ENCODE results near the gene CFAP20DC. TPM values are rescaled to one million over a fixed set of nuclear protein-coding genes. Genes with fewer than 3 reads are reported as not detected.
"Not testable (repeated sequence)": the region's sequence is repeated elsewhere in the genome, so short reads cannot be mapped to it uniquely, and the experiment has no call there.

Gene CFAP20DC
- total RNA-seq (2014; rRNA removed; shearing (Covaris generic)): 11.4 and 14.2 TPM in 2 replicates
- 4.9 and 7.4 TPM in 2 replicates for polyA plus RNA-seq (2016; fragmentation: Nextera tagmentation; extraction: Ambion mirVana)
- long read RNA-seq, partial matches to known transcripts: 2 of 6 reads
- long read RNA-seq, other reads (novel, unspliced or antisense): 4 of 6 reads

DNA sequence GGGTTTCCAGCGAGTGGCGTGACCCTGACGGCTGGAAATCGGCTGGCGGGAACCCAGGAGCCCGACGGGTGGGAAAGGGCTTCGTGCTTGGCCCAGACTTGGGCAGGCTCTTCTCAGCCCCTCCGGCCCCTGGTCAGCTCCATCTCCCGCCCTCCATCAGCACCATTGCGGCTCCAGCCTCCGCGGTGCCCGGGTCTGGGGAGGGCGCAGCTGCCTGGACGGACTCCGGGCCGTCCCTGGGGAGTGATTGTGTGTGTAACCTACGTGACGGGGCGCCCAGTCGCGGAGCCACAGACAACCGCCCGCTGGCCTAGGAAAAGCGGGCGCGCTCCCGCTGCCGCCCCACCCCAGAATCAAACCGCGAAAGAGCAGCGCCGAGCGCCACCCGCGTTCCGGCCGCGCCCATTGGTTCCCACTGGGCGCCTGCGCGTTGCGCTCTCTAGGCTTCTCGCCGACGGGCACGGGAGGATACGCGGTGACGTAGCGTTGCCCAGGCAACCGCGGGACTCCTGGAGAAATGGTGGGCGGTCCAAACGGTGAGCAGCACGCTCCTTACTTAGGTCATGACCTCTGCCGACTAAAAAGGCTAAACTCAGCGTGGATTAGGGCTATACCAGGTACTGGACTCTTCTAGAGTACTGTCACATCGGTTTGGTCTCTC, at the start of gene CFAP20DC:
Gene CFAP20DC, minus strand, starts transcription at position 355 of the 661 bp plus-strand sequence. CDS start 394 bp downstream, outside the sequence.
- Histone ChIP-seq H3K4me2 (peak within 1 kb of the TSS; percentile 86), H3K27ac (ENCODE audit: low read depth) (no peak within 1 kb of the TSS), H3K4me3 (peak within 1 kb of the TSS; percentile 77), H4K20me1 (replicated peaks; ENCODE audit: insufficient read depth) (no peaks in the 10 kb centered on the region), H2AFZ (peak within 1 kb of the TSS; percentile 91), H3K79me2 (replicated peaks; ENCODE audit: insufficient read depth) (no peaks in the 10 kb centered on the region), H3K36me3 (ENCODE audit: insufficient read depth) (no peaks in the 10 kb centered on the region), H3K9me2 (ENCODE audit: insufficient read depth) (no peaks in the 10 kb centered on the region), H3F3A (replicated peaks; ENCODE audit: low read depth) (no peaks in the 10 kb centered on the region), H3K27me3 (ENCODE audit: insufficient read depth) (no peaks in the 10 kb centered on the region; the same call in 1 of the 2 replicates), H3K4me1 (ENCODE audit: insufficient read depth) (peaks cover 22% of the 10 kb centered on the region)
- H3K4me3 Mint-ChIP-seq: peak within 1 kb of the TSS; percentile 75
- TF ChIP-seq CREB1 (CRISPR knock-in tag; IDR thresholded peaks at IDR 0.05; ENCODE audit: low read depth) (peak; percentile 84), POLR2AphosphoS5 (IDR thresholded peaks at IDR 0.05; ENCODE audit: low read depth) (peak; percentile 92), EZH2phosphoT487 (IDR thresholded peaks at IDR 0.05; ENCODE audit: unreplicated experiment) (no peak), EZH2 (IDR thresholded peaks at IDR 0.05; ENCODE audit: low read depth, unreplicated experiment) (no peak), REST (IDR thresholded peaks at IDR 0.05; ENCODE audit: unreplicated experiment) (peak; percentile 29)
- ATAC-seq: peak; percentile 95
- peak; percentile 97 for DNase-seq (ENCODE audit: low spot score)
- H3K4me1 Mint-ChIP-seq: peaks cover 10% of the 10 kb centered on the region
- H3K27ac Mint-ChIP-seq: peak within 1 kb of the TSS; percentile 84; the same call in 1 of the 2 replicates
- H3K36me3 Mint-ChIP-seq (ENCODE audit: low read depth): no peaks in the 10 kb centered on the region
- H3K27me3 Mint-ChIP-seq (ENCODE audit: insufficient read depth, low read depth, poor library complexity): no peaks in the 10 kb centered on the region
- H3K9me3 Mint-ChIP-seq: peaks cover 3% of the 10 kb centered on the region; the same call in 1 of the 3 replicates

DNA sequence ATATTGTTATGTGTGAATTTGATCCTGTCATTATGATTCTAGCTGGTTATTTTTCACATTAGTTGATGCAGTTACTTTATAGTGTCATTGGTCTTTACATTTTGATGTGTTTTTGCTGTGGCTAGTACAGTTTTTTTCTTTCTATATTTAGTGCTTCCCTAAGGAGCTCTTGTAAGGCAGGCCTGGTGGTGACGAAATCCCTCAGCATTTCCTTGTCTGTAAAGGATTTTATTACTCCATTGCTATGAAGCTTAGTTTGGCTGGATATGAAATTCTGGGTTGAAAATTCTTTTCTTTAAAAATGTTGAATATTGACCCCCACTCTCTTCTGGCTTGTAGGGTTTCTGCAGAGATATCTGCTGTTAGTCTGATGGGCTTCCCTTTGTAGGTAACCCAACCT, 48.7 kb upstream of the CFAP20DC start:
- not testable (repeated sequence) for DNase-seq (ENCODE audit: low spot score); H3K4me3 ChIP-seq; H3K4me1 Mint-ChIP-seq; H3F3A ChIP-seq (replicated peaks; ENCODE audit: low read depth); H3K4me1 ChIP-seq (ENCODE audit: insufficient read depth); ATAC-seq; H3K9me2 ChIP-seq (ENCODE audit: insufficient read depth); H3K4me2 ChIP-seq; H2AFZ ChIP-seq; H3K27ac Mint-ChIP-seq; H4K20me1 ChIP-seq (replicated peaks; ENCODE audit: insufficient read depth); H3K27ac ChIP-seq (ENCODE audit: low read depth); H3K36me3 Mint-ChIP-seq (ENCODE audit: low read depth); H3K27me3 Mint-ChIP-seq (ENCODE audit: insufficient read depth, low read depth, poor library complexity); H3K79me2 ChIP-seq (replicated peaks; ENCODE audit: insufficient read depth); H3K27me3 ChIP-seq (ENCODE audit: insufficient read depth); H3K36me3 ChIP-seq (ENCODE audit: insufficient read depth); H3K4me3 Mint-ChIP-seq; H3K9me3 Mint-ChIP-seq

DNA sequence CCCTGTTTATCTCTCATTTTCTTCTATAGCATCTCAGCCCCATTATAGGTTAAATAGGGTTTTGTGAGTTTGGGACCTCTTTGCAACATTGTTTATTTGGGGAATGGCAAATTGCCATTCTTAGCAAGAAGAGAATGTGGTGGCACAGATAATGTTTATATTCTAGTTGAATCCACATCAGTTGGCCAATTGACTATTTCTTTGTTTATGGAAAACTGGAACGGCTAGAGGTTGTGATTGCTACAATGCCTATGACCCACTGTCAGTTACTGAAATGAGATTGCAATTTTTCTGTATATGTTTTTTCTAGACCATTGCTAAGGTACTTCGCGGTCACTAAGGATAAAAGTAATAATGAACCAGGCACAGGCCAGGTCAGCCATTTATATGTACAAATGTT, 44.6 kb upstream of the CFAP20DC start:
- H3K27me3 Mint-ChIP-seq (ENCODE audit: insufficient read depth, low read depth, poor library complexity): peaks cover 4% of the 10 kb centered on the region
- Histone ChIP-seq H2AFZ (no peak overlapping the region), H3K27me3 (ENCODE audit: insufficient read depth) (no peaks in the 10 kb centered on the region), H3K27ac (ENCODE audit: low read depth) (no peak overlapping the region), H4K20me1 (replicated peaks; ENCODE audit: insufficient read depth) (no peaks in the 10 kb centered on the region), H3K79me2 (replicated peaks; ENCODE audit: insufficient read depth) (no peaks in the 10 kb centered on the region), H3K4me3 (no peak overlapping the region), H3F3A (replicated peaks; ENCODE audit: low read depth) (no peaks in the 10 kb centered on the region), H3K4me1 (ENCODE audit: insufficient read depth) (no peaks in the 10 kb centered on the region; the same call in 1 of the 2 replicates), H3K9me2 (ENCODE audit: insufficient read depth) (peaks cover 18% of the 10 kb centered on the region), H3K4me2 (no peak overlapping the region), H3K36me3 (ENCODE audit: insufficient read depth) (no peaks in the 10 kb centered on the region)
- H3K36me3 Mint-ChIP-seq (ENCODE audit: low read depth): no peaks in the 10 kb centered on the region
- H3K4me1 Mint-ChIP-seq: no peaks in the 10 kb centered on the region
- ATAC-seq: no peak
- H3K27ac Mint-ChIP-seq: no peak overlapping the region
- no peak overlapping the region for H3K4me3 Mint-ChIP-seq
- no peaks in the 10 kb centered on the region; the same call in 2 of the 3 replicates for H3K9me3 Mint-ChIP-seq
- no peak for DNase-seq (ENCODE audit: low spot score)
- no peak for TF ChIP-seq STAT1 (IDR thresholded peaks at IDR 0.05; ENCODE audit: unreplicated experiment)
- TF ChIP-seq NANOG (IDR thresholded peaks at IDR 0.05; ENCODE audit: borderline replicate concordance): no peak
- no peak for TF ChIP-seq ETS1 (IDR thresholded peaks at IDR 0.05)
- TF ChIP-seq REST (IDR thresholded peaks at IDR 0.05; ENCODE audit: unreplicated experiment): no peak
- no peak for TF ChIP-seq POLR2AphosphoS5 (IDR thresholded peaks at IDR 0.05; ENCODE audit: low read depth)
- no peak for TF ChIP-seq JUNB (IDR thresholded peaks at IDR 0.05; ENCODE audit: unreplicated experiment)
- no peak for TF ChIP-seq CREB1 (CRISPR knock-in tag; IDR thresholded peaks at IDR 0.05; ENCODE audit: low read depth)
- no peak for TF ChIP-seq EZH2phosphoT487 (IDR thresholded peaks at IDR 0.05; ENCODE audit: unreplicated experiment)
- no peak for TF ChIP-seq ZNF114 (CRISPR knock-in tag; IDR thresholded peaks at IDR 0.05)
